HL-60 (cell line): Measurements from ENCODE around the gene ACACA.

ENCODE experiments used
- DNase-seq, 2 experiments: peaks; one replicate each; pipeline ENCODE4 v3.0.0-alpha.2; 2010 to 2020; ENCODE audit warnings: low read depth in 1 of 2, low spot score in 1 of 2
- H3K27ac ChIP-seq: fragments of 250-450 bp; sonication (Bioruptor Pico); replicated peaks from 2 replicates; pipeline ENCODE4 v1.5.1; 2020; ENCODE audit warnings: mild to moderate bottlenecking, moderate library complexity
- H3K27me3 ChIP-seq: fragments of 250-450 bp; sonication (Bioruptor Pico); 2 replicates; pipeline ENCODE4 v1.5.1; 2021; ENCODE audit warnings: mild to moderate bottlenecking, moderate library complexity; ENCODE audit not compliant: insufficient read depth, poor library complexity, severe bottlenecking
- H3K4me3 ChIP-seq: replicated peaks from 2 replicates; pipeline ENCODE4 v1.5.1; 2011; ENCODE audit warnings: mild to moderate bottlenecking, control low read depth, low read length; ENCODE audit not compliant: insufficient read depth
- CTCF ChIP-seq: IDR thresholded peaks from one replicate; pipeline ENCODE4 v1.5.1; 2011; ENCODE audit warnings: low read length, control low read depth, inconsistent platforms; ENCODE audit not compliant: insufficient read depth
- GABPA ChIP-seq: IDR thresholded peaks from 2 replicates; pipeline ENCODE4 v1.6.1; 2012; ENCODE audit warnings: low read depth
- POLR2AphosphoS5 ChIP-seq: IDR thresholded peaks from 2 replicates; pipeline ENCODE4 v1.6.1; 2012; ENCODE audit warnings: low read depth
- SPI1 ChIP-seq: IDR thresholded peaks from 2 replicates; pipeline ENCODE4 v1.6.1; 2012; ENCODE audit warnings: low read depth, mild to moderate bottlenecking, borderline replicate concordance
- TF ChIP-seq, protein P1 (sequence below): IDR thresholded peaks from 2 replicates; pipeline ENCODE4 v1.6.1; 2012; ENCODE audit warnings: low read depth; ENCODE audit not compliant: insufficient replicate concordance

ACACA gene

GRCh38 chr17:37092701-37093100 lies 313.9 kb downstream of the ACACA start:
- Histone ChIP-seq H3K27ac (no peak overlapping the region), H3K4me3 (no peak overlapping the region), H3K27me3 (no peaks in the 10 kb centered on the region)
- no peak for TF ChIP-seq SPI1
- TF ChIP-seq POLR2AphosphoS5, result no peak
- TF ChIP-seq GABPA, result no peak
- DNase-seq, result no peak

DNA sequence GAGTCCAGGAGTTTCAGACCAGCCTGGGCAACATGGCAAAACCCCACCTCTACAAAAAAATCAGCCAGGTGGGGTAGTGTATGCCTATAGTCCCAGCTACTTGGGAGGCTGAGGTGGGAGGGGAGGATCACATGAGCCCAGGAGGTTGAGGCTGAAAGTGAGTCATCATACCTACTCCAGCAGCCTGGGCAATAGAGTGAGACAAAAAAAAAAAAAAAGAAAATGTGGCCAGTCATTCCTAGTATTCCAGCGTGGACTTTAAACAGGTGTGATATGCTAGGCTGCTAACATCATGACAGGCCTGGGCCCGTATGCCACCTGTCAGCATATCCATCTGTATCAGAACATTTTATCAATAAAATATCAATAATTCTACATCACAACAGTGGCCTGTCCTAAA lies 314.6 kb downstream of the ACACA start:
- TF ChIP-seq POLR2AphosphoS5 (no peak), CTCF (no peak), SPI1 (no peak), GABPA (no peak)
- TF ChIP-seq, protein P1, sequence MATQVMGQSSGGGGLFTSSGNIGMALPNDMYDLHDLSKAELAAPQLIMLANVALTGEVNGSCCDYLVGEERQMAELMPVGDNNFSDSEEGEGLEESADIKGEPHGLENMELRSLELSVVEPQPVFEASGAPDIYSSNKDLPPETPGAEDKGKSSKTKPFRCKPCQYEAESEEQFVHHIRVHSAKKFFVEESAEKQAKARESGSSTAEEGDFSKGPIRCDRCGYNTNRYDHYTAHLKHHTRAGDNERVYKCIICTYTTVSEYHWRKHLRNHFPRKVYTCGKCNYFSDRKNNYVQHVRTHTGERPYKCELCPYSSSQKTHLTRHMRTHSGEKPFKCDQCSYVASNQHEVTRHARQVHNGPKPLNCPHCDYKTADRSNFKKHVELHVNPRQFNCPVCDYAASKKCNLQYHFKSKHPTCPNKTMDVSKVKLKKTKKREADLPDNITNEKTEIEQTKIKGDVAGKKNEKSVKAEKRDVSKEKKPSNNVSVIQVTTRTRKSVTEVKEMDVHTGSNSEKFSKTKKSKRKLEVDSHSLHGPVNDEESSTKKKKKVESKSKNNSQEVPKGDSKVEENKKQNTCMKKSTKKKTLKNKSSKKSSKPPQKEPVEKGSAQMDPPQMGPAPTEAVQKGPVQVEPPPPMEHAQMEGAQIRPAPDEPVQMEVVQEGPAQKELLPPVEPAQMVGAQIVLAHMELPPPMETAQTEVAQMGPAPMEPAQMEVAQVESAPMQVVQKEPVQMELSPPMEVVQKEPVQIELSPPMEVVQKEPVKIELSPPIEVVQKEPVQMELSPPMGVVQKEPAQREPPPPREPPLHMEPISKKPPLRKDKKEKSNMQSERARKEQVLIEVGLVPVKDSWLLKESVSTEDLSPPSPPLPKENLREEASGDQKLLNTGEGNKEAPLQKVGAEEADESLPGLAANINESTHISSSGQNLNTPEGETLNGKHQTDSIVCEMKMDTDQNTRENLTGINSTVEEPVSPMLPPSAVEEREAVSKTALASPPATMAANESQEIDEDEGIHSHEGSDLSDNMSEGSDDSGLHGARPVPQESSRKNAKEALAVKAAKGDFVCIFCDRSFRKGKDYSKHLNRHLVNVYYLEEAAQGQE, result no peak
- Histone ChIP-seq H3K4me3 (no peak overlapping the region), H3K27ac (no peak overlapping the region), H3K27me3 (no peaks in the 10 kb centered on the region)
- no peak for DNase-seq

DNA sequence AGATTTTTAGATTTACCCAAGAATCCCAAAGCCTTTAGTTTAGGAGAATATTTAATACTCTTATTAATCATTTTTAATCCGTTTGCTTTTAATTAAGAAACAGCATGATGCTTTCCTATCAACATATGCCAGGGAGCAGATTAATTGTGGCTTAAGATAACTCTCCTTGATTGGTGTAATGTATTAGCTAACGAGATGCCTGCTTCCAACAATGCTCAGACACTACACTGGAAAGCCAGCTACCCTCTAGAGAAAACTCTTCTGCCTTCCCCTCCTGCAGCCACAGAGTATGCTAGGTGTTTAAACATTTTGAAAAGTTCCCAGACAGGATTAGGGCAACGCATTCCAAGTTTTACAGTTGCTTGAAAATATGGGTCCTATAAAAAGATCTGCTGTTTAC lies 315.7 kb downstream of the ACACA start:
- no peak overlapping the region for H3K4me3 ChIP-seq
- no peak for TF ChIP-seq POLR2AphosphoS5
- no peak for TF ChIP-seq GABPA
- TF ChIP-seq, protein P1, result no peak
- no peak for TF ChIP-seq CTCF
- no peak for TF ChIP-seq SPI1
- DNase-seq, result no peak
- peak overlapping the region; percentile 65 for H3K27ac ChIP-seq
- no peaks in the 10 kb centered on the region for H3K27me3 ChIP-seq

DNA sequence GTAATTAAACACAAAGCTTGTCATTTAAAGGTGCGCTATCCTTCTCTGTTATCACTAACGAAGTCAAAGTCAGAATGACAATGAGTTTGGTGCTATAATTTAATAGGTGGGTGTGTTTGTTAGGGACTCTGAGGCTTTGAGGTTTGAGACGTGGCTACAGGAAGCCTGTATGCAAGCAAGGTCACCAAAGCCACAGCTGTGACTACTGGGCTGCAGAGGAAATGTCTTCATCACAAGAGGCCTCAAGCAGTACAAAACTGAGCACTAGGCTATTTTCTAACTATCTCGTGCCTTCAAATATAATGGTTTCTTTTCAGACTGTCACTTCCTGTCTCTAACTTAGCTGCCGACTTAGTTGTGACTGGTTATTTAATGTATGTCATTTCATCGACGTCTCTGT lies 316.7 kb downstream of the ACACA start:
- H3K27ac ChIP-seq, result peak overlapping the region; percentile 65

More for the DNA sequence above, 316.7 kb downstream of the ACACA start:
- no peak overlapping the region for H3K4me3 ChIP-seq
- peak in 1 of 2 experiments; percentile 76 for DNase-seq
- H3K27me3 ChIP-seq, result no peaks in the 10 kb centered on the region
- TF ChIP-seq CTCF (no peak), SPI1 (peak; percentile 17; the same call in 1 of the 2 replicates), GABPA (no peak)
